HEK293 (cell line): ENCODE measurements around the gene RING1.

Experiments
- CTCF ChIP-seq: fragments of 450-650 bp; formaldehyde crosslinking; IDR thresholded peaks from 2 replicates; pipeline ENCODE4 v1.5.1; 2016; ENCODE audit warnings: missing biosample characterization, missing genetic modification characterization
- KLF1 ChIP-seq: fragments of 450-650 bp; formaldehyde crosslinking; IDR thresholded peaks from 2 replicates; pipeline ENCODE4 v1.5.1; 2016; ENCODE audit warnings: missing biosample characterization, missing genetic modification characterization
- PRDM10 ChIP-seq: fragments of 450-650 bp; formaldehyde crosslinking; IDR thresholded peaks from 2 replicates; pipeline ENCODE4 v1.5.1; 2016; ENCODE audit warnings: missing biosample characterization, missing genetic modification characterization
- ZNF10 ChIP-seq: fragments of 450-650 bp; formaldehyde crosslinking; IDR thresholded peaks from 2 replicates; pipeline ENCODE4 v1.5.1; 2017; ENCODE audit warnings: missing biosample characterization, missing genetic modification characterization
- ZNF175 ChIP-seq: fragments of 450-650 bp; formaldehyde crosslinking; IDR thresholded peaks from 2 replicates; pipeline ENCODE4 v1.5.1; 2016; ENCODE audit warnings: missing biosample characterization, missing genetic modification characterization
- ZNF670 ChIP-seq: fragments of 450-650 bp; formaldehyde crosslinking; IDR thresholded peaks from 2 replicates; pipeline ENCODE4 v1.5.1; 2016; ENCODE audit warnings: missing biosample characterization, missing genetic modification characterization, low read depth
- ZNF707 ChIP-seq: fragments of 450-650 bp; formaldehyde crosslinking; IDR thresholded peaks from 2 replicates; pipeline ENCODE4 v1.5.1; 2016; ENCODE audit warnings: missing biosample characterization, missing genetic modification characterization

- TF ChIP-seq ZNF670 (tag by site-specific recombination) (no peak), ZNF707 (no peak), PRDM10 (no peak), CTCF (tag by site-specific recombination) (no peak), ZNF175 (tag by site-specific recombination) (no peak), KLF1 (tag by site-specific recombination) (no peak), ZNF10 (tag by site-specific recombination) (no peak)
Observed at GRCh38 chr6:33195304-33196165, 12.8 kb upstream of the RING1 start.
